PC-3 (cell line): Measurements from ENCODE around the gene ACSL6. TPM values are rescaled to one million over a fixed set of nuclear protein-coding genes. Genes with fewer than 3 reads are reported as not detected.

ENCODE experiments used
- ATAC-seq: fragments of 200-7000 bp; cut with Tn5 transposase; 2 replicates; pipeline ENCODE4 v1.9.1; 2020; ENCODE audit warnings: mild to moderate bottlenecking, moderate library complexity
- BruUV-seq: library from RNA; stranded (reverse); fragments of 400-500 nt; replicated peaks from 2 replicates; lab custom pipeline; 2021; lab: Mats Ljungman, UMichigan
- CTCF ChIA-PET: fragments of 300-600 bp; sonication (Branson Sonifier 250); formaldehyde crosslinking; loops from one replicate; lab custom pipeline; 2022; ENCODE audit warnings: antibody characterized with exemption; lab: Charles Lee
- POLR2A ChIA-PET: fragments of 300-600 bp; sonication (Branson Sonifier 250); formaldehyde crosslinking; loops from one replicate; lab custom pipeline; 2022; ENCODE audit warnings: antibody characterized with exemption; ENCODE audit not compliant: unreplicated experiment; lab: Charles Lee
- DNase-seq: peaks from one replicate; pipeline ENCODE4 v3.0.0-alpha.2; 2015
- H2AFZ ChIP-seq: fragments of 300-600 bp; sonication (generic); 2 replicates; pipeline ENCODE4 v1.6.0; 2016; ENCODE audit warnings: antibody characterized with exemption, low read length
- H3F3A ChIP-seq: fragments of 300-600 bp; sonication (generic); one replicate; pipeline ENCODE4 v1.6.0; 2017; ENCODE audit warnings: antibody characterized with exemption, low read length, control low read depth, mild to moderate bottlenecking; ENCODE audit not compliant: unreplicated experiment
- H3K27ac ChIP-seq: fragments of 300-600 bp; sonication (generic); 2 replicates; pipeline ENCODE4 v1.5.1; 2016; ENCODE audit warnings: mild to moderate bottlenecking, low read length
- H3K27me3 ChIP-seq: fragments of 300-600 bp; sonication (generic); 2 replicates; pipeline ENCODE4 v1.6.1; 2016; ENCODE audit warnings: low read length, mixed read lengths
- H3K36me3 ChIP-seq: fragments of 300-600 bp; sonication (generic); 2 replicates; pipeline ENCODE4 v1.6.1; 2016; ENCODE audit warnings: low read depth, mixed run types, low read length, mixed read lengths
- H3K4me1 ChIP-seq: fragments of 300-600 bp; sonication (generic); 2 replicates; pipeline ENCODE4 v1.5.1; 2016; ENCODE audit warnings: low read length; ENCODE audit not compliant: insufficient read depth
- H3K4me2 ChIP-seq: fragments of 300-600 bp; sonication (generic); 2 replicates; pipeline ENCODE4 v1.6.0; 2016; ENCODE audit warnings: low read length
- H3K4me3 ChIP-seq: fragments of 300-600 bp; sonication (generic); 2 replicates; pipeline ENCODE4 v1.5.1; 2016; ENCODE audit warnings: mild to moderate bottlenecking, low read length, mixed read lengths
- H3K79me2 ChIP-seq: fragments of 300-600 bp; sonication (generic); 2 replicates; pipeline ENCODE4 v1.6.1; 2017; ENCODE audit warnings: low read length, mixed read lengths
- H3K9ac ChIP-seq: fragments of 300-600 bp; sonication (generic); 2 replicates; pipeline ENCODE4 v1.6.0; 2016; ENCODE audit warnings: mild to moderate bottlenecking, low read length
- H3K9me2 ChIP-seq: fragments of 300-600 bp; sonication (generic); replicated peaks from 2 replicates; pipeline ENCODE4 v1.6.1; 2016; ENCODE audit warnings: mixed run types, low read length, mixed read lengths
- H3K9me3 ChIP-seq: fragments of 300-600 bp; sonication (generic); 2 replicates; pipeline ENCODE4 v1.6.1; 2016; ENCODE audit warnings: low read length, mixed read lengths
- H4K20me1 ChIP-seq: fragments of 300-600 bp; sonication (generic); 2 replicates; pipeline ENCODE4 v1.6.1; 2016; ENCODE audit warnings: low read length, mixed read lengths
- CTCF ChIP-seq: fragments of 300-600 bp; sonication (generic); conservative IDR thresholded peaks from 2 replicates; pipeline ENCODE4 v1.5.1; 2017; ENCODE audit warnings: antibody characterized with exemption, low read depth, mild to moderate bottlenecking, low read length
- EZH2 ChIP-seq: fragments of 300-600 bp; sonication (generic); IDR thresholded peaks from one replicate; pipeline ENCODE4 v1.6.1; 2017; ENCODE audit warnings: antibody characterized with exemption, mild to moderate bottlenecking, low read length; ENCODE audit not compliant: unreplicated experiment
- EZH2phosphoT487 ChIP-seq: fragments of 300-600 bp; sonication (generic); IDR thresholded peaks from 2 replicates; pipeline ENCODE4 v1.6.1; 2018; ENCODE audit warnings: mild to moderate bottlenecking, antibody characterized with exemption, low read length, borderline replicate concordance
- intact Hi-C: fragments of 100-400 bp; cut with micrococcal nuclease; formaldehyde crosslinking; loops from 2 replicates; pipeline ENCODE4 v1.9.0; 2023
- total RNA-seq: library from RNA; depleted of rRNA; stranded (reverse); fragments of >200 nt; gene quantifications from 2 replicates; pipeline ENCODE4 v1.2.3, GENCODE V29; 2014

The ACSL6 gene
- total RNA-seq, 1 experiment from 2014 or later = 0.15 TPM

GRCh38 chr5:132049093-132049492 lies 37.6 kb upstream of the ACSL6 start:
- ChIA-PET CTCF (no interaction called here), POLR2A (no interaction called here)
- no peak overlapping the region for H3K4me2 ChIP-seq
- no TSS peak for BruUV-seq
- H3F3A ChIP-seq = no peaks in the 10 kb centered on the region
- H4K20me1 ChIP-seq = no peaks in the 10 kb centered on the region
- TF ChIP-seq EZH2phosphoT487 (no peak), CTCF (no peak), EZH2 (no peak)
- intact Hi-C loops = no loop called here
- DNase-seq (no peak), ATAC-seq (no peak)
- no peak overlapping the region for H2AFZ ChIP-seq
- H3K9me3 ChIP-seq = no peaks in the 10 kb centered on the region
- no peaks in the 10 kb centered on the region for H3K79me2 ChIP-seq
- no peaks in the 10 kb centered on the region for H3K27me3 ChIP-seq
- H3K9me2 ChIP-seq = no peaks in the 10 kb centered on the region
- no peak overlapping the region for H3K27ac ChIP-seq
- H3K9ac ChIP-seq = no peak overlapping the region
- H3K4me1 ChIP-seq = no peaks in the 10 kb centered on the region
- no peak overlapping the region for H3K4me3 ChIP-seq
- H3K36me3 ChIP-seq = no peaks in the 10 kb centered on the region

GRCh38 chr5:132046880-132047299 lies 35.4 kb upstream of the ACSL6 start:
- no peaks in the 10 kb centered on the region for H3K36me3 ChIP-seq
- BruUV-seq = no TSS peak
- no peaks in the 10 kb centered on the region for H3K79me2 ChIP-seq
- intact Hi-C loops = no loop called here
- CTCF ChIA-PET = no interaction called here
- H3K9me2 ChIP-seq = no peaks in the 10 kb centered on the region
- no peak overlapping the region for H2AFZ ChIP-seq
- POLR2A ChIA-PET = no interaction called here
- no peaks in the 10 kb centered on the region for H3F3A ChIP-seq
- TF ChIP-seq EZH2 (no peak), CTCF (no peak), EZH2phosphoT487 (no peak)
- no peak overlapping the region for H3K4me2 ChIP-seq
- ATAC-seq (no peak), DNase-seq (no peak)
- no peak overlapping the region for H3K9ac ChIP-seq
- no peaks in the 10 kb centered on the region for H3K9me3 ChIP-seq
- H3K27ac ChIP-seq = no peak overlapping the region
- H3K4me3 ChIP-seq = no peak overlapping the region
- H4K20me1 ChIP-seq = no peaks in the 10 kb centered on the region
- H3K27me3 ChIP-seq = 0 out of 2 replicates have a peak, but pooled peaks cover 6% of the 10 kb centered on the region
- no peaks in the 10 kb centered on the region for H3K4me1 ChIP-seq

- DNase-seq (no peak), ATAC-seq (no peak)
- H3K4me2 ChIP-seq = no peak overlapping the region
- intact Hi-C loops = no loop called here
- H3K79me2 ChIP-seq = no peaks in the 10 kb centered on the region
- H3K27ac ChIP-seq = no peak overlapping the region
- BruUV-seq = no TSS peak
- no peak overlapping the region for H3K9ac ChIP-seq
- ChIA-PET POLR2A (no interaction called here), CTCF (no interaction called here)
- H3K9me2 ChIP-seq = no peaks in the 10 kb centered on the region
- no peaks in the 10 kb centered on the region for H4K20me1 ChIP-seq
- no peaks in the 10 kb centered on the region for H3K4me1 ChIP-seq
- H3F3A ChIP-seq = no peaks in the 10 kb centered on the region
- H3K4me3 ChIP-seq = no peak overlapping the region
- no peak overlapping the region for H2AFZ ChIP-seq
- peaks cover 15% of the 10 kb centered on the region for H3K27me3 ChIP-seq
- TF ChIP-seq EZH2phosphoT487 (no peak), EZH2 (no peak), CTCF (no peak)
- H3K36me3 ChIP-seq = no peaks in the 10 kb centered on the region
- no peaks in the 10 kb centered on the region for H3K9me3 ChIP-seq
Measured at GRCh38 chr5:132044207-132044606, 32.7 kb upstream of the ACSL6 start.
